ENCODE results near the gene FEM1A.
"Not testable (repeated sequence)": the region's sequence is repeated elsewhere in the genome, so short reads cannot be mapped to it uniquely, and the experiment has no call there.

FEM1A gene

DNA sequence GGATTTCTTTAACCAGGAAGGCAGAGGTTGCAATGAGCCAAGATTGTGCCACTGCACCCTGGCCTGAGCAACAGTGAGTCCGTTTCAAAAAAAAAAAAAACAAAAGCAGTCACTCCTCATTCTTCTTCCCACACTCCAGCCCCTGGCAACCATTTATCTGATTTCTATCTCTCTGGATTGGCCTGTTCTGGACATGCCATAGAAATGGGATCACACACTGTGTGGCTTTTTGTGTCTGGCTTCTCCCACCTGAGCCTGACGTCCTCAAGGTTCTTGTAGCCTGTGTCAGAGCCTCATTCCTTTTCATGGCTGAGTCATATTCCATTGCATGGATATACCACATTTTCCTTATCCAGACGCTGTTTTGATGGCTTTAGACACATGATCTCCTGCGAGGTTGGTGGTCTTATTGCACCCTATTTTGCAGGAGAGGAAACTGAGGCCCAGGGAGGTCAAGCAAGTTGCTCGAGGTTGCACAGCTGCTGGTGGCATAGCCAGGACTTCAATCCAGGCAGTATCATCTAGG is 15.8 kb upstream of the FEM1A start:
- DNase-seq (ENCODE audit: low spot score), result no peak

DNA sequence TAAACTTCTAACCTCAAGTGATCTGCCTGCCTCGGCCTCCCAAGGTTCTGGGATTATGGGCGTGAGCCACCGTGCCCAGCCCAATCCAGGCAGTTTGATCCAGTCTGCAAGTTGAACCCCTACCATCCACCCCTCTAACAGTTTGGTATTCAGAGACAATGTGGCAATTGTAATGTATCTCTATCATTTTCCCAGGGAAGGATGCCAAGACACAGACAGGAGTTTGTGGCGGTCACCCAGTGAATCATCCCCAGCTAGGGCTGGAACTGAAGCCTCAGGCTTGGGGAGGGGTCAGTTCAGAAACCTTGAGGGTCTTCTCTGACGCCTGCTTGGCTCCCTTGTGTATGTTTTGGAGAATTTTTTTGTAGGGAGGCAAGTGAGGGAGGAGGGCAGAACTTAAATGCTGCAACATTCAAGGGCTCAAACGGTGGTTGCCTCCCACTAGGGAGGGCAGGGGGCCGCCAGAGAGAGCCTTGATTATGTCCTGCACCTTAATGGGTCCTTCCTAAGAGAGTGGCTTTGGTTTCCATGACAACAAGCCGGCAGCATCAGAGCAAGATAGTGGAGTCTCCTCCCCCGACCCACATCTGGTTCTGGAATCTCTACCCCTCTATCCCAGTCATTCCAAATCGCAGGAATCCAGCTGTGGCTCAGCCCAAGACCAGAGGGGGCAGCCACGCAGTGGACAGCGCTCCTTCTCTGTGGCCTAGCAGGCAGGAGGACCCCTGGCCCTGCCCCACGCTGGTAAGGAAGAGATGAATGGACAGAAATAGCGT is 14.9 kb upstream of the FEM1A start:
- no peak for DNase-seq (ENCODE audit: low spot score)

DNA sequence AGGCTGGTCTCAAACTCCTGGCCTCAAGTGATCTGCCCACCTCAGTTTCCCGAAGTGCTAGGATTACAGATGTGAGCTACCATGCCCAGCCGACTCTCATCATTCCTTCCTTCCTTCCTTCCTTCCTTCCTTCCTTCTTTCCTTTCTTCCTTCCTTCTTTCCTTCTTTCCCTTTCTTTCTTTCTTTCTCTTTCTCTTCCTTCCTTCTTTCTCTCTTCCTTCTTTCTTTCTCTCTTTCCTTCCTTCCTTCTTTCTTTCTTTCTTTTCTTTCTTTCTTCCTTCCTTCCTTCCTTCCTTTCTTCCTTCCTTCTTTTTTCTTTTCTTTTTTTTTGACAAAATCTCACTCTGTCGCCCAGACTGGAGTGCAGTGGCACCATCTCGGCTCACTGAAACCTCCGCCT is 13.4 kb upstream of the FEM1A start:
- not testable (repeated sequence) for DNase-seq (ENCODE audit: low spot score)

DNA sequence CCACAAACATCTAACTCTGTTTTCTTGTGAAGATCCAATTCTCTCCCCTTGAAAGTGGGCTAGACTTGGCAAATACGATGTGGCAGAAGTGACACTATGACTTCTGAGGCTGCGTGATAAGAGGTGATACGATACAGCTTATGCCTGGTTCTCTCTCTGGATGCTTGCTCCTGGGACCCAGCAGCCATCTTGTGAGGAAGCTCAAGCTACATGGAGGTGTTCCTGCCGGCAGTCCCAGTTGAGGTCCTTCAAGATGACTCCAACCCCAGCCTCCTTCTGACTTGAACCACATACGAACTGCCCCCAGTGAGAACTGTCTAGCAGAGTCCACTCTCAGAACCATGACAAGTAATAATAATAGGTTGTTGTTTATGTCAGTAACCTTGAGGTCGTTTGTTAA is 10.7 kb upstream of the FEM1A start:
- no peak for DNase-seq (ENCODE audit: low spot score)

DNA sequence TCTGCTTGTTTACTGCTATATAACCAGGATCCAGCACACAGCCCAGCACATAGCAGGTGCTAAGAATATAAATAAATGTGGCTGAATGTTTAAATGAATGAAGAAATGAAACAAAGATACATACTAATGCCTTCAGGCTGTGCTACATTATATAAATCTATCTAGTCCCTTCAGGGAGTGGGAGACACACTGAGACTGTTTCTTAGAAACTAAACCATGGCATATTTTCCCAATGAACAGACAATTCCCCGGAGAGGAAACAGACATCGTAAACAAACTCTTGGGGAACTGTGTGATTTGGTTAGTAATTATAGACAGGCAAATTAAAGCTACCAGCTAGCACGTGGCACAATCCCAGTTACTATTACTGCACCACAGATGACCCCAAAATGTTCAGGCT is 9.7 kb upstream of the FEM1A start:
- DNase-seq (ENCODE audit: low spot score), result no peak

DNA sequence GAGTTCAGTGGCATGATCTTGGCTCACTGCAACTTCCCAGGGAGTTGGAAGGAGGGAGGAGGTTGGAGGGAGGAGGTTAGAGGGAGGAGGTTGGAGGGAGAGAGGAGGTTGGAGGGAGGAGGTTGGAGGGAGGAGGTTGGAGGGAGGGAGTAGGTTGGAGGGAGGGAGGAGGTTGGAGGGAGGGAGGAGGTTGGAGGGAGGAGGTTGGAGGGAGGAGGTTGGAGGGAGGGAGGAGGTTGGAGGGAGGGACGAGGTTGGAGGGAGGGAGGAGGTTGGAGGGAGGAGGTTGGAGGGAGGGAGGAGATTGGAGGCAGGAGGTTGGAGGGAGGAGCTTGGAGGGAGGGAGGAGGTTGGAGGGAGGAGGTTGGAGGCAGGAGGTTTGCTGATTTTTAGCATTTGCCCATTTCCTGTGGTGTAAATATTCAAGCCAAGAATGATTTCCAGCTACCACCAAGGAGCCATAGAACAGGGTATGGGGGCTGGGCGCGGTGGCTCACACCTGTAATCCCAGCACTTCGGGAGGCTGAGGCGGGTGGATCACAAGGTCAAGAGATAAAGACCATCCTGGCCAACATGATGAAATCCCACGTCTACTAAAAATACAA is 5.0 kb upstream of the FEM1A start:
- DNase-seq (ENCODE audit: low spot score), result not testable (repeated sequence)

DNA sequence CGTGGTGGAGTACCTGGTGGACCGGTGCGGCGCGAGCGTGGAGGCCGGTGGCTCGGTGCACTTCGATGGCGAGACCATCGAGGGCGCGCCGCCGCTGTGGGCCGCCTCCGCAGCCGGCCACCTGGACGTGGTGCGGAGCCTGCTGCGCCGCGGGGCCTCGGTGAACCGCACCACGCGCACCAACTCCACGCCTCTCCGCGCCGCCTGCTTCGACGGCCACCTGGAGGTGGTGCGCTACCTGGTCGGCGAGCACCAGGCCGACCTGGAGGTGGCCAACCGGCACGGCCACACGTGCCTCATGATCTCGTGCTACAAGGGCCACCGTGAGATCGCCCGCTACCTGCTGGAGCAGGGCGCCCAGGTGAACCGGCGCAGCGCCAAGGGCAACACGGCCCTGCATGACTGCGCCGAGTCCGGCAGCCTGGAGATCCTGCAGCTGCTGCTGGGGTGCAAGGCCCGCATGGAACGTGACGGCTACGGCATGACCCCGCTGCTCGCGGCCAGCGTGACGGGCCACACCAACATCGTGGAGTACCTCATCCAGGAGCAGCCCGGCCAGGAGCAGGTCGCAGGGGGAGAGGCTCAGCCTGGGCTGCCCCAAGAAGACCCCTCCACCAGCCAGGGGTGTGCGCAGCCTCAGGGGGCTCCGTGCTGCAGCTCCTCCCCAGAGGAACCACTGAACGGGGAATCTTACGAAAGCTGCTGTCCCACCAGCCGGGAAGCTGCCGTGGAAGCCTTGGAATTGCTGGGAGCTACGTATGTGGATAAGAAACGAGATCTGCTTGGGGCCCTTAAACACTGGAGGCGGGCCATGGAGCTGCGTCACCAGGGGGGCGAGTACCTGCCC is 708 bp downstream of the FEM1A start:
- DNase-seq (ENCODE audit: low spot score), result not testable (repeated sequence)

DNA sequence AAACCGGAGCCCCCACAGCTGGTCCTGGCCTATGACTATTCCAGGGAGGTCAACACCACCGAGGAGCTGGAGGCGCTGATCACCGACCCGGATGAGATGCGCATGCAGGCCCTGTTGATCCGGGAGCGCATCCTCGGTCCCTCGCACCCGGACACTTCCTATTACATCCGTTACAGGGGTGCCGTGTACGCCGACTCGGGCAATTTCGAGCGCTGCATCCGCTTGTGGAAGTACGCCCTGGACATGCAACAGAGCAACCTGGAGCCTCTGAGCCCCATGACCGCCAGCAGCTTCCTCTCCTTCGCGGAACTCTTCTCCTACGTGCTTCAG is 1.3 kb downstream of the FEM1A start:
- not testable (repeated sequence) for DNase-seq (ENCODE audit: low spot score)

DNA sequence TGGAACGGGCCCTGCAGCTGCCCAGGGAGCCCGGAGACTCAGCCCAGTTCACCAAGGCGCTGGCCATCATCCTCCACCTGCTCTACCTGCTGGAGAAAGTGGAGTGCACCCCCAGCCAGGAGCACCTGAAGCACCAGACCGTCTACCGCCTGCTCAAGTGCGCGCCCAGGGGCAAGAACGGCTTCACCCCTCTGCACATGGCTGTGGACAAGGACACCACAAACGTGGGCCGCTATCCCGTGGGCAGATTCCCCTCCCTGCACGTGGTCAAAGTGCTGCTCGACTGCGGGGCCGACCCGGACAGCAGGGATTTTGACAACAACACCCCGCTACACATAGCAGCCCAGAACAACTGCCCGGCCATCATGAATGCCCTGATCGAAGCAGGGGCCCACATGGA is 1.7 kb downstream of the FEM1A start:
- not testable (repeated sequence) for DNase-seq (ENCODE audit: low spot score)

DNA sequence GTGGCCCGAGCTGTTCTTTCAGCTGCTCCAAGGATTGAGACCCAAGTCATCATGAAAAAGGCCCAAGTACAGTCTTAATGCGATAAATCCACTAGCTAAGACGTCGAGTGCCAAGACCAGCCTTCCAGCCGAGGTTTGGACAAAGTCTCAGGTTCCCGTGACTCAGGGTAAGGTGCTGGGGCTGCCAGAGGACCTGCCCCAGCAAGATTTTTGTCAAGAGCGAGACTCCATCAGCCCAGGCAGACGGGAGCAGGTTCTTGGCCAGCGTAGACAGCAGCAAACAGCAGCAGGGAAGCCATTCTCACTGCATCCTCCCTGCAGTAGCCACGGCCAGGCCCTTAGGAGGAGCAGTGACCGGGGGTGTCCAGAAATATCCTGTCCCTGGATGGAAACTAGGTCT is 3.4 kb downstream of the FEM1A start:
- DNase-seq (ENCODE audit: low spot score), result no peak

DNA sequence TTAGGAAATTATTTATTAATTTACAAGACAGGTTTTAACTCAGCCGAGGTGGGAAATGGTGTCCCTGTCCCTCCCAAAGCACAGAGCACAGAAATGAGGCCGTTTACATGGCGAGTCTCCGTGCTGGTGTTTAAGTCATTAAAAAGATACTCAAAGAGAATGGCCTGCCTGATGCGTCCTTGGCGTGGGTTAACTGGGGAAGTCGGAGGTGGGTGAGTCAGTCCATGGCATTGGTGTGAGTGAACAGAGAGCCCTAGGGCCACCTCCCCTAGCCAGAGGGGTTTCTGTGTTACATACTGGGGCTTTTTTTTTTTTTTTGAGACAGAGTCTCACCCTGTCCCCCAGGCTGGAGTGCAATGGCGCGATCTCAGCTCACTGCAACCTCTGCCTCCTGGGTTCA is 3.9 kb downstream of the FEM1A start:
- DNase-seq (ENCODE audit: low spot score), result no peak

DNA sequence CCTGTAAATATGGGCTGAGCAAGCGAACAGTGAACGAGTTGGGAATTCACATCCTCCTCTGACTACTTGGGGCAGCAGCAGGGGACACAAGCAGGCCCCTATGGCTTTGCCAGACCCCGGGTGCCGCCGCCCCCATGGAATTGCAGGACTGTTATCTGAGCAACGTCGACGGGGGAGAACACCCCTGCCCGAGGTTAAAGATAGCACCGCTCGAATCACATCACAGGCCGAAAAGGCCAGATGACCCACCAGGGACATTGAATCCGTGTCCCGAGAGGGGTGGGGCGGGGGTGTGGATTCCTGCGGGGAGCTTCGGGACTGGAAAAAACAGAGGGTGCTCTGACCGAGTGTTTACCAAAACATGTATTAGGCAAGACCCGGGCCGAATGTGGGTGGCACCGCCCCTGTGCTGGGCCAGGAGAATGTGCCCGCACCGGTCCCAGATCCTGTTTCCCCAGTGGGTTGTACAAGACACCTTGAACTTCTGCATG is 9.1 kb downstream of the FEM1A start:
- no peak for DNase-seq (ENCODE audit: low spot score)

DNA sequence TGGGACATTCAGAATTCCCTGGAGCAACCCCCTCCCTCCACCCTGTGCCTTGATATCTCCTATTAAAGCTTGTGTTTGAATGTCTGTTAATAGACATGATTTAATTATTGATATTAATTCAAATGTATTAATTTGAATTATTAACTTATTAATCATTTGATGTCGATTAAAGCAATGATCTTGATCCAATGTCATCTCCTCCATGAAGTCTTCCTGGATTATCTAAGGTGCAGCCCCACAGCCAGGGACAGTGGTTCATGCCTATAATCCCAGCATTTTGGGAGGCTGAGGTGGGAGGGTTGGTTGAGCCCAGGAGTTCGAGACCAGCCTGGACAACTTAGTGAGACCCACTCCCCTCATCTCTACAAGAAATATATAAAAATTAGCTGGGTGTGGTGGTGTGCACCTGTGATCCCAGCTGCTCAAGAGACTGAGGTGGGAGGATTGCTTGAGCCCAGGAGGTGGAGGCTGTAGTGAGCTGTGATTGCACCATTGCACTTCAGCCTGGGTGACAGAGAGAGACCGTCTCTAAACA is 9.6 kb downstream of the FEM1A start:
- DNase-seq (ENCODE audit: low spot score), result no peak

DNA sequence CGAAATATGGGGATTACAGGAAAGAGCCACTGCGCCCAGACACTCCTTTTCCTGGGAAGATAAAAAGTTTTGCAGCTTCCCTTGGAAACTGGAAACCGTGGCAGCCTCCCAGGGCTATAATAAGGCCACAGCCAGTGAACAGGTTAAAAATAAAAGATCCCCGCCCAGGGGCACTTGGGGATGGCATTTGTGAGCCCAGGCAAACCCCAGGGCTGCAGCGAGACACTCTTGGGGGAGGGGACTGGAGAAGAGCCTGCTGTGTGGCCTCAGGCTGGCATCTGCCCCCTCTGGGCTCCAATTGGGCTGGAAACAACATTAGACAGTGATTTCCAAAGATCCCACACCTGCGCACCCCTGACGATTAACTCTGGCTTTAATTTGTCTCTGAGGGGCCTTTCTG is 11.2 kb downstream of the FEM1A start:
- DNase-seq (ENCODE audit: low spot score), result no peak

DNA sequence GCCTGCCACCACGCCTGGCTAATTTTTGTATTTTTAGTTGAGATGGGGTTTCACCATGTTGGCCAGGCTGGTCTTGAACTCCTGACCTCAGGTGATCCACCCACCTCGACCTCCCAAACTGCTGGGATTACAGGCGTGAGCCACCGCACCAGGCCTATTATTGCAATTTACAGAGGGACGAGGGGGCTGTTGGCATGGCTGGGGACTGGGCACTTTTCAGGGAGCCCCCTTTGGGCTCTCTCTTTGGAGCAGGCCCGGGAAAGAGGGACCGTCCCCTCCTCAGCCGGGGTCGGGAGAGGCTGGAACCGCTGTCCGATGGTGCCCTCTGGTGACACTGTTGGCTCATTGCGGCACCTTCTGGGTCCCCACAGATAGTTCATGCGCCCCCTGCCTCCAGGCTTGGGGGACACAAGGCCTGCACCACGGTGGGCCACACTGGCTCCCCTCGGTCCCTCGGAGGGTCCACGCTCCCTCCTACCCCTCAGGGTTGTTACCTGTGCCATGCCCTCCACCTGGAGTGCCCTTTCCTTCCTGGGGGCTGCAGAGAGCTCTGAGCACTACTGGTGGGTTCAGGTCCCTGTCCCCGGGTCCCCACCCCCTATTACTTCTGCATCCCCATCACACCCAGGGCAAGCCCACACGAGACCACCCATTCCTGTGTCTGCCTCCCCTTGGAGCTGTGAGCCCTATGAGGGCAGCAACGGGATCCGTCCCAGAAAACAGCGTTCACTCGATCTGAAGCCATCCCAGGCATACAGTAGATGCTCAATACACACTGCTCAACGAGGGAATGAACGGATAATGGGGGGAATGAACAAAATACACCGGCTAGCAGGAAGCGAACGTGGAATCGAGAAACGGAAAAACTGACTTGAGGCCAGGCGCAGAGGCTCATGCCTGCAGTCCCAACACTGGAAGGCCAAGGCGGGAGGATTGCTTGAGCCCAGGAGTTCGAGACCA is 12.5 kb downstream of the FEM1A start:
- DNase-seq (ENCODE audit: low spot score), result no peak

DNA sequence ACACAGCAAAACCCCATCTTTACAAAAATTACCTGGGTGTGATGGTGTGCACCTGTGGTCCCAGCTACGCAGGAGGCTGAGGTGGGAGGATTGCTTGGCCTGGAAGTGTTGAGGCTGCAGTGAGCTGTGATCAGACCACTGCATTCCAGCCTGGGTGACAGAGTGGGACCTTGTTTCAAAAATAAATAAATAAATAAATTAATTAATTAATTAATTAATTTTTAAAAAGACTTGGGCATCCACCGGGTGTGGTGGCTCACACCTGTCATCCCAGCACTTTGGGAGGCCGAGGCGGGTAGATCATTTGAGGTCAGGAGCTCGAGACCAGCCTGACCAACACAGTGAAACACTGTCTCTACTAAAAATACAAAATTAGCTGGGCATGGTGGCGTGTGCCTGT is 13.6 kb downstream of the FEM1A start:
- DNase-seq (ENCODE audit: low spot score), result not testable (repeated sequence)

DNA sequence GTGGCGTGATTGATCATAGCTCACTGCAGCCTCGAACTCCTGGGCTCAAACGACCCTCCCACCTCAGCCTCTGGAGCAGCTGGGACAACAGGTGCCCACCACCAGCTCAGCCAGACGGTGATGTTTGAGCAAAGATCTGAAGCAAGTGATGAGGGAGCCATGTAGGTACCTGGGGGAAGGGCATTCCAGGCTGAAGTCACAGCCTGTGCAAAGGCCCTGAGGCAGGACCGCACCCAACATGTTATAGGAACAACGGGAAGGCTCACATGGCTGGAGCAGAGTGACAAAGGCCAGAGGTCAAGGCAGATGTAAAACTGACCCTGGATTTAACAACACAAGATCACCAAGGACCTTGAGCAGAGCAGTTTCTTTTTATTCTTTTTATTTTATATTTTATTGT is 14.8 kb downstream of the FEM1A start:
- no peak for DNase-seq (ENCODE audit: low spot score)

DNA sequence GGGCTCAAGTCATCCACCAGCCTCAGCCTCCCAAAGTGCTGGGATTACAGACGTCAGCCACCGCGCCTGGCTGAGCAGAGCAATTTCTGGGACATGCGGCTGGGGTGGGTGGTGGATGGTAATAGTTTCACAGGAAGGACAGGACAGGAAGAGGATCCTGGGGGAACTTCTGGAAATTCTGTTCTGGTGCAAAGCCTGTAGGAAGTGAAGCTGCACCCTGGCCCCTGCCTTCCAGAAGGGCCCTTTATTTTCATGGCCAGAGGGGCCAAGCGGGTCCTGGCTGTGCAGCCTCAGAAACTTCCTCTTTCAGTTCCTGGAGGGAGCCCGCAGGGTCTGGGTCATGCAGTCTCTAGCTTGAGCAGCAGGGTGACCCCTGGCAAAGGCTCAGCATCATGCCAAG is 15.7 kb downstream of the FEM1A start:
- DNase-seq (ENCODE audit: low spot score), result peak; percentile 79

DNA sequence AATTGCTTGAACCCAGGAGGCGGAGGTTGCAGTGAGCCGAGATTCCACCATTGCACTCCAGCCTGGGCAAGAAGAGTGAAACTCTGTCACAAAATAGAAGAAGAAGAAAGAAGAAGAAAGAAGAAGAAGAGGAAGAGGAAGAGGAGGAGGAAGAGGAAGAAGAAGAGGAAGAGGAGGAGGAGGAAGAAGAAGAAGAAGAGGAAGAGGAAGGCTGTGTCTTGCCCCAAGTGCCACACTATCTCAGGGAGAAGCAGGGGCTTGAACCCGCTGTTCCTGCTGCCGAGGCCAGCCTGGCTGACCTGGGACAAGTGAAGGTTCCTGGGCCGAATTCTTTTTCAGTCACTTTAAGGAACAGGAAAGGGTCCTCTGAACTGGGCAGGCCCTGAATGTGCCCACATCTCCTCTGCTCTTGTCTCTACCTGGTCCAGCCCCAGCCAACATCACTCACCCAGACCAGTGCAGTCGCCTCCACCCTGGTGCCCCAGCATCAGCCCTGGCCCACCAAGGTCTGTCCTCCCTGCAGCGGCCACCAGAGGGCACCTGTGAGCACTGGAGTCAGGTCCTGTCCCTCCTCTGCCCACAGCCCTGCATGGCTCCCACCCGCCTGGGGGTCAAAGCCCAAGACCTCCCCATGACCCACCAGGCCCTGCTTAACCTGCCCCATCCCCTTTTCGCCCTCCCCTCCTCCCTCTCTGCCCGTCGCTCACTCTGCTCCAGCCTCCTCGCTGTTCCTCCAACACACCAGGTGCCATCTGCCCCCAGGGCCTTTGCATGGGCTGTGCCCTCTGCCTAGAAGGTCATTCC is 20.0 kb downstream of the FEM1A start:
- no peak for DNase-seq (ENCODE audit: low spot score)

Data from pons (tissue), 1 donor.